HG03460 (cell line): ENCODE measurements around the gene CHCHD6.

Experiments used
- ATAC-seq: cut with Tn5 transposase; IDR thresholded peaks from one replicate; pipeline ENCODE4 v1.9.1; 2021; ENCODE audit not compliant: unreplicated experiment

CHCHD6 gene

GRCh38 chr3:126915015-126915414, 211.0 kb downstream of the CHCHD6 start:
- ATAC-seq, result no peak

GRCh38 chr3:126916546-126916945, 212.5 kb downstream of the CHCHD6 start:
- ATAC-seq, result no peak

- ATAC-seq, result no peak
Observed at GRCh38 chr3:126917232-126917804, 213.3 kb downstream of the CHCHD6 start.

DNA sequence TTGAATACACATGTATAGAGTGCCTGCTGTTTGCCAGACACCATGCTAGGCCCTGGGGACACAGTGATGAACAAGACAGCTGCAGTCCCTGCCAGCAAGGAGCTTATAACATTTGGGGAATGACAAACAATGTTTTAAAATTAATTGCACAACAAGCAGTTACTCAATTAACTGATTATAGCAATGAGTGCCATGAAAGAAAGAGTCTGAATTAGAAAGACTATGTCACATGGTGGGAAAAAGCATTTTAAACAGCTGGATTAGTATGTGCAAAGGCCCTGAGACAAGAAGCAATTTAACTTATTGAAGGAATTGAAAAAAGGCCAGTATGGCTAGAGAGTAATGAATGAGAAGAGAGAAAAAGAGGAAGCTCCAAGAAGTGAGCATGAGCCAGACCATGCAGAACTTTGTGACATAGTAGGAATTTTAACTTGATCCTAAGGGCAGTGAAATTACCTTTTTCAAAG, 214.3 kb downstream of the CHCHD6 start:
- no peak for ATAC-seq

DNA sequence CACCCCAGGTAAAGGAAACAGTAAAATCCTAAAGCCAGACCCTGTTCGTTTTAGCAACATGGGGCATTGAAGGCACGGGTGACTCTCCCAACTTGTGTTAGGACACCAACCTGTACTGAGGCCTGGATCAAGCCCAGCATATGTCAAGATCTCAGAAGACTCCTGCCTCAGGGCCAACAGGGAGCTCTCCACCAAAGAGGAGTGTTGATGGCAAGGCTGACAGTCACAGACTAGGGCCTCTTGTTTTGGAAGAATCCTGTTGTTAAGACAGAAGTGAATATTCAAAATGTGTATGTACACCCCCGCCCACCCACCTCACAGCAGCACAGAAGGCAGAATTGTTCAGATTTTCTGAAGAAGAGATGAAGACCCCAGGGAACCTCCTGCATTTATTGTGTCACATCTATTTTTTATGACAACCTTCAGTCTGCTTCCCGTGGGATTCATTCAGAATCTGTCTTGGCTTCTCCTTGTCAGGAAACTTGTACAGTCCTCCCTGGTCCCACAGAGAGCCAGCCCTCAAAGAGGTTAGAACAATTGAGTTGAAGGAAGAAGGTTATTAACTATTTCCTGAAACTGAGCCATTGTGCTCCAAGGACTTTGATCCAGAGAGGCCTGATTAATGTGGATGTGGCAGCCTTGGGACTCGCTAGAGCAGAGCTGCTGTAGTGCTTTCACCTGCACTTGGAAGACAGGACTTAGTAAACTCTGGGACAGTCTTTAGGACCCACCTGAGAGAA, 217.2 kb downstream of the CHCHD6 start:
- no peak for ATAC-seq

DNA sequence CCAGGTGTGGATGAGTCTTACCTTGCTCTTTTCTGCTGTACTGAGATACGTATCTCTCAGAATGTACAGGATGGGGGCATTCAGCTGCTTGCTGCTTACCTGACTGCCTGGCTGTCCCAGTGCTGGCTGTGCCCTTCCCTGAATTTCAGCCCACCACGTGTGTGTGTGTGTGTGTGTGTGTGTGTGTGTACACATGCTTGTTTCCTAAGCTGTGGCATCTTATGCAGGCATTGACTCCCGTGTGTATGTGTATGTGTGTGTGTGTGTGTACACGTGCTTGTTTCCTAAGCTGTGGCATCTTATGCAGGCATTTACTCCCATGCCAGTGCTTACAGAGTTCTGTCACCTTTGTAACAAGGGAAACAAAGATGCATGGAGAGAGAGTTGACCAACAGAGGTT, 218.4 kb downstream of the CHCHD6 start:
- ATAC-seq, result no peak

GRCh38 chr3:126923423-126923822, 219.4 kb downstream of the CHCHD6 start:
- ATAC-seq, result no peak

DNA sequence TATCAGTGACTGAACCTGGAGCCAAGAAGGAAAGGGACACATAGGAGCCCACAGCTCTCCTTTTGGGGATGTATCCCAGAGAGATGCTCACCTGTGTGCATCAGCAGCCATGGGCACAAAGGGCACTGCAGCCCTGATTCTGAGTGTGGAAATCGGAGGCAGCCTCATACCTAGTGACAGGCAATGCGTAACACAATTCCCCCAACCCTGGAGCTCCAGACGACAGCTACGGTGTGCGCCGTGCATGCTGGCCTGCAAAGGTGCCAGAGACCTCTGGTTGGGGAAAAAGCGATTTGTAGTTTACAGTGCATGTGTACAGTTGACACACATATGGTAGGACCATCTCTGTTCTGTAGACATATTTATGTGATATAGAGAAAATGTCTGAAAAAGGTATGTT, 219.9 kb downstream of the CHCHD6 start:
- no peak for ATAC-seq

DNA sequence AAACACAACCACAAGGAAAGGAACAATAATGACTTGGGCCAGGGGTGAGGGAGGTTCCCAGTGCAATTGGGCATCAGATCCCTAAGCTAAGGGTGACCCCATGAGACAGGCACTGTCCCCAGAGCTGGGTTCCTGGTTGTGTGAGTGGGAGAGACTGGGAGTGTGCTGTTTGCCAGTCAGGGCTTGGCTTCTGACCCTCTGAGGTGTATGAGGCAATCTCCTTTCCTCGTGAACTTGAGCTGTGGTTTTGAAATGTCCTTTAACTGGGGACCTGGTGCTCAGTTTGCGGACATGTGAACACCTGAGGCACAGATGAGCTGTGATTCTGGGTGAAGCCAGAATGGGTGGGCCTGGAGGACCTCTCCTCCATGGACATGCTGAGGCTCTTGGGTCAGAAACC, 220.4 kb downstream of the CHCHD6 start:
- ATAC-seq, result no peak

- ATAC-seq, result no peak
Observed at GRCh38 chr3:126925411-126926171, 221.6 kb downstream of the CHCHD6 start.

DNA sequence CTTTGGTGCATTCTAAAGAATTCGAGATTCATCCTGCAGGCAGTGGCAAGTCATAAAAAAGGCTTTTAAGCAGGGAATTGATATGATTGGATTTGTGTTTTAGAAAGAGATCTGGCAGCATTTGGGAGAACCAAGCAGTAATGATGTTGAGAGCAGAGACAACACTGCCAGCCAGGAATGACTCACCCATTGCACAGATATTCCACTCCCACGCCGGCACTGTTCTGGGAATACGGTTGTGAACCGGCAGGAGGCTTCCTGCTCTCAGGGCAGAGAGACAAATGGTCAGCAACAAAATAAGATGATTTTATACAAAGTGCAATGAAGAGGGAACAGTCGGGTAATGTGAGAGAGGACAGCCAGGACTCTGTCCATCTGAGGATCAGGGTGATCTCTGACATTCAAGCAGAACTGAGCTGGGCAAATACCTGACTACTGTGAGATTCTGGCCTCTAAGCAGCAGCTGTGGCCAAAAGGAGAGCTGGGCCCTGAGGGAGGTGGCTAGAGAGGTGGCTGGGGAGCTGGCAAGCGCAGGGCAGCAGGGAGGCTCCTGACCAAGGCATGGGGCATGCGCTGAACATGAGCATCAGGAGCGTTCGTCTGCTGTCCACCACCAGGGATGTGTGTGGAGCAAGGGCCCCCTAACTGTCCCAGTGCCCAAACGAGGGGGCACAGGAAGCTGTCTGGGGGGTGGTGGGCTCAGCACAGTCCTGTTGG, 222.8 kb downstream of the CHCHD6 start:
- no peak for ATAC-seq

GRCh38 chr3:126927401-126927750, 223.3 kb downstream of the CHCHD6 start:
- no peak for ATAC-seq

DNA sequence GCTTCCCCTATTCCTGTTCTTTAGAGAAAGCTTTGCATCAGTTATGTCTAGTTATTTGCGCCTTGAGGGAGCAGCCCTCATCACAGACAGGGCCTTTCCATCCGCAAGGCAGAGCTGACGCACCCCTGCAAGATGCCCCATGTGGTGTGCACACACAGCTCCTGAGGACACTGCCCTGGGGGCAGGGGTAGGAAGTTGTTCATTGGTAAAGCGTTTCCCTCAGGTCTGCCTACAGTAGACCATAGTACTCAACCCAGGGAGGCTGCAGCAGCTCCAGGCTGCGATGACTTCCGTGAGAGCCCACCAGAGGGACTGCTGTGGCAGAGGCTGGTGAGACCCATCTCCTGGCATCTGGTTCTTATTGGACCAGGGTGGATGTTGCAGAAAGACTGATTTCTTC, 223.8 kb downstream of the CHCHD6 start:
- no peak for ATAC-seq

DNA sequence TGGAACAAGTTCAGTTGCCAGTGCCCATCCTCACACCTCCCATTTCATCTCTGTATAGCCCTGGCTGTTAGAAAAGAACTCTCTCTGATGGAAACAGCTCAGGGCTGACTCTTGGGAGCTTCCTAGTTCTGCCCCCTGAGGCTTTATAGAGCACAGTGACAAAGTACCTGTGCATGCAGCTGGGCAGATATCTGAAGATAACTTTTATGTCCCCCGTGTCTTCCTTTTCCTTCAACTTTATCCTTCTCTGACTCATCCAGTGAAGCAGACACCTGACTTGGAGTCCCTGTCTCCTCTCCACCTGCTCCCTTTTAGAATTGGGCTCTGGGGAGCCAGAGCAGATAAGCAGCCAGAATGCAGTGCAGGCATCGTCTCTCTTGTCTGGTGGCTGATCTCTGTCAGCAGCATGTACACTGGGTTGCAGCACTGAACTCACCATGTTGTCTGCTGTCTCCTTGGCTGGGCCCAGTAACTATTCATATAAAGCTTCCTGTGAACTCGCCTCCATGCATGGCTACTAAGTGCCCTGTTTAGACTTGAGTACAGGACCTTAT, 225.0 kb downstream of the CHCHD6 start:
- ATAC-seq, result no peak

- ATAC-seq, result no peak
Observed at GRCh38 chr3:126930936-126931600, 227.0 kb downstream of the CHCHD6 start.

DNA sequence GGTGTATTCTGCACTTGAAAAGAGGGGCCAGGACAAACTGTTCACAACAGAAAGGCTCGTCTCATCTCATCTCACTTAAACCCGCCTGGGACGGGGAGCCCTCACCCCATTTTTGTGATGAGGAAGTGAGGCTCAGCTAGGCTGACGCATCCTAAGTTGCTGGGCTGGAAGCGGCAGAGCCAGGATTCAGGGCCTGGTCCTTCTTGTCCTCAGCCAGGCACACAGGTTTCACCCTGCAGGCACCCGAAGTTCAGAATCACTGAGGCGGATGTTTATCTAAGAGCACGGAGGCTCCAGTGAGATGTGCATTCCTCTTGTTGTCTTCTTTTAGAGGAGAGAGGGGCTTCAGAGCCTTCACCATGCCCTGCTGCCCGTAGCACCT, 227.8 kb downstream of the CHCHD6 start:
- no peak for ATAC-seq

- no peak for ATAC-seq
Observed at GRCh38 chr3:126932188-126932931, 228.3 kb downstream of the CHCHD6 start.

GRCh38 chr3:126934031-126934531, 230.0 kb downstream of the CHCHD6 start:
- no peak for ATAC-seq

- ATAC-seq, result no peak
Observed at GRCh38 chr3:126934991-126935390, 231.0 kb downstream of the CHCHD6 start.
